ENCODE measurements around the gene OS9.
A peak's percentile ranks its signal among the peaks of the same experiment; 100 is the strongest.

OS9 gene

GRCh38 chr12:57737467-57738460 is 43.8 kb downstream of the OS9 start:
- DNase-seq (ENCODE audit: low spot score): no peak

GRCh38 chr12:57738661-57739237 is 44.8 kb downstream of the OS9 start, which contains the start of gene AGAP2:
Gene AGAP2, minus strand, starts transcription at chr12:57738742. Its CDS starts 496 bp downstream, at chr12:57738246.
- DNase-seq (ENCODE audit: low spot score): no peak

- no peak for DNase-seq (ENCODE audit: low spot score)
Measured at GRCh38 chr12:57739387-57739786, 45.5 kb downstream of the OS9 start.

GRCh38 chr12:57739914-57740538 is 46.1 kb downstream of the OS9 start:
- no peak for DNase-seq (ENCODE audit: low spot score)

- peak; percentile 86 for DNase-seq (ENCODE audit: low spot score)
Measured at GRCh38 chr12:57740656-57741412, 46.9 kb downstream of the OS9 start.

GRCh38 chr12:57741413-57741789 is 47.5 kb downstream of the OS9 start:
- DNase-seq (ENCODE audit: low spot score): no peak

- peak; percentile 88 for DNase-seq (ENCODE audit: low spot score)
Measured at GRCh38 chr12:57741844-57742738, 48.2 kb downstream of the OS9 start.

GRCh38 chr12:57743769-57744168 is 49.8 kb downstream of the OS9 start:
- DNase-seq (ENCODE audit: low spot score): no peak

- peak; percentile 67 for DNase-seq (ENCODE audit: low spot score)
Measured at GRCh38 chr12:57744194-57744776, 50.4 kb downstream of the OS9 start.

GRCh38 chr12:57744777-57745484 is 51.0 kb downstream of the OS9 start, which contains the start of gene TSPAN31:
Gene TSPAN31, plus strand, starts transcription at chr12:57745039. Its CDS starts 116 bp downstream, at chr12:57745155.
- peak; percentile 95 for DNase-seq (ENCODE audit: low spot score)

- DNase-seq (ENCODE audit: low spot score): no peak
Measured at GRCh38 chr12:57745485-57745881, 51.6 kb downstream of the OS9 start.

GRCh38 chr12:57746025-57746424 is 52.1 kb downstream of the OS9 start:
- DNase-seq (ENCODE audit: low spot score): no peak

GRCh38 chr12:57749061-57749460 is 55.1 kb downstream of the OS9 start:
- no peak for DNase-seq (ENCODE audit: low spot score)

- no peak for DNase-seq (ENCODE audit: low spot score)
Measured at GRCh38 chr12:57750561-57751431, 56.9 kb downstream of the OS9 start.

GRCh38 chr12:57751432-57751787 is 57.5 kb downstream of the OS9 start:
- no peak for DNase-seq (ENCODE audit: low spot score)

GRCh38 chr12:57751788-57752667 is 58.1 kb downstream of the OS9 start, which contains the start of gene CDK4:
Gene CDK4, minus strand, starts transcription at chr12:57752310. Its CDS starts 593 bp downstream, at chr12:57751717.
- DNase-seq (ENCODE audit: low spot score): peak; percentile 99

GRCh38 chr12:57752668-57753000 is 58.7 kb downstream of the OS9 start:
- DNase-seq (ENCODE audit: low spot score): no peak
